GM12874 (cell line): ENCODE data around the gene RNF183.

Experiments
- CTCF ChIP-seq: IDR thresholded peaks from 2 replicates; pipeline ENCODE4 v1.5.1; 2011; ENCODE audit warnings: low read depth, mild to moderate bottlenecking, control low read depth, low read length, moderate library complexity; ENCODE audit not compliant: insufficient read depth

Gene RNF183

GRCh38 chr9:113306566-113306965 lies 3.4 kb upstream of the RNF183 start:
- TF ChIP-seq CTCF, result no peak

GRCh38 chr9:113301548-113301947 lies 1.6 kb downstream of the RNF183 start:
- TF ChIP-seq CTCF, result no peak

GRCh38 chr9:113299800-113300292 lies 3.3 kb downstream of the RNF183 start:
- TF ChIP-seq CTCF, result no peak

- no peak for TF ChIP-seq CTCF
Measured at GRCh38 chr9:113298924-113299770, 4.0 kb downstream of the RNF183 start.

GRCh38 chr9:113298311-113298710 lies 4.9 kb downstream of the RNF183 start:
- TF ChIP-seq CTCF, result no peak

- no peak for TF ChIP-seq CTCF
Measured at GRCh38 chr9:113296796-113297558, 6.2 kb downstream of the RNF183 start.

- TF ChIP-seq CTCF, result no peak
Measured at GRCh38 chr9:113293285-113293878, 9.8 kb downstream of the RNF183 start.
